OCI-LY7 (cell line): ENCODE data around the gene SPATA13. TPM values are rescaled to one million over a fixed set of nuclear protein-coding genes. Genes with fewer than 3 reads are reported as not detected.

ENCODE experiments used
- BruUV-seq: library from RNA; stranded (reverse); fragments of 400-500 nt; replicated peaks from 2 replicates; lab custom pipeline; 2021; lab: Mats Ljungman, UMichigan
- CTCF ChIA-PET: fragments of 300-600 bp; sonication (Branson Sonifier 250); formaldehyde crosslinking; loops from one replicate; lab custom pipeline; 2022; ENCODE audit warnings: antibody characterized with exemption; ENCODE audit not compliant: unreplicated experiment; lab: Charles Lee
- POLR2A ChIA-PET: fragments of 300-600 bp; sonication (Branson Sonifier 250); formaldehyde crosslinking; loops from one replicate; lab custom pipeline; 2022; ENCODE audit warnings: antibody characterized with exemption; lab: Charles Lee
- DNase-seq: peaks from one replicate; pipeline ENCODE4 v3.0.0-alpha.2; 2015; ENCODE audit warnings: low spot score
- H2AFZ ChIP-seq: fragments of 200-600 bp; sonication (generic), shearing (Covaris generic); 2 replicates; pipeline ENCODE4 v1.6.1; 2014; ENCODE audit warnings: mild to moderate bottlenecking, antibody characterized with exemption, low read length, moderate library complexity
- H3K27ac ChIP-seq: fragments of 200-600 bp; sonication (generic); 2 replicates; pipeline ENCODE4 v1.5.1; 2014; ENCODE audit warnings: mixed run types, low read depth, mild to moderate bottlenecking, moderate library complexity, low read length, inconsistent platforms; ENCODE audit not compliant: poor library complexity, severe bottlenecking
- H3K36me3 ChIP-seq: fragments of 200-600 bp; sonication (generic); 2 replicates; pipeline ENCODE4 v1.6.1; 2014; ENCODE audit warnings: mild to moderate bottlenecking, antibody characterized with exemption, low read length, moderate library complexity, mixed read lengths; ENCODE audit not compliant: insufficient read depth
- H3K4me1 ChIP-seq: fragments of 200-600 bp; sonication (generic); 2 replicates; pipeline ENCODE4 v1.5.1; 2014; ENCODE audit warnings: mild to moderate bottlenecking, low read length; ENCODE audit not compliant: insufficient read depth, poor library complexity, severe bottlenecking
- H3K4me2 ChIP-seq: fragments of 200-600 bp; sonication (generic); 2 replicates; pipeline ENCODE4 v1.6.1; 2014; ENCODE audit warnings: mild to moderate bottlenecking, low read length
- H3K4me3 ChIP-seq: fragments of 200-600 bp; sonication (generic); 2 replicates; pipeline ENCODE4 v1.5.1; 2014; ENCODE audit warnings: mild to moderate bottlenecking, low read depth, low read length; ENCODE audit not compliant: poor library complexity, severe bottlenecking
- H3K79me2 ChIP-seq: fragments of 200-600 bp; sonication (generic); 2 replicates; pipeline ENCODE4 v1.6.1; 2016; ENCODE audit warnings: low read depth, mild to moderate bottlenecking, low read length, moderate library complexity, mixed read lengths; ENCODE audit not compliant: insufficient read depth
- H3K9me2 ChIP-seq: fragments of 200-600 bp; sonication (generic); 2 replicates; pipeline ENCODE4 v1.6.1; 2016; ENCODE audit warnings: mild to moderate bottlenecking, low read length, mixed read lengths; ENCODE audit not compliant: insufficient read depth
- H3K9me3 ChIP-seq: fragments of 200-600 bp; sonication (generic); 2 replicates; pipeline ENCODE4 v1.6.1; 2014; ENCODE audit warnings: mild to moderate bottlenecking, mixed run types, low read length, mixed read lengths
- H4K20me1 ChIP-seq: fragments of 200-600 bp; sonication (generic); 2 replicates; pipeline ENCODE4 v1.6.1; 2014; ENCODE audit warnings: mild to moderate bottlenecking, antibody characterized with exemption, low read length, moderate library complexity, mixed read lengths; ENCODE audit not compliant: insufficient read depth
- CTCF ChIP-seq: fragments of 200-600 bp; sonication (generic); conservative IDR thresholded peaks from 2 replicates; pipeline ENCODE4 v1.5.1; 2014; ENCODE audit warnings: mild to moderate bottlenecking, antibody characterized with exemption, low read length, moderate library complexity, mixed read lengths
- EZH2phosphoT487 ChIP-seq: fragments of 200-600 bp; sonication (generic); IDR thresholded peaks from 2 replicates; pipeline ENCODE4 v1.6.1; 2018; ENCODE audit warnings: low read depth, borderline replicate concordance, mild to moderate bottlenecking, mixed run types, antibody characterized with exemption, low read length, moderate library complexity, mixed read lengths
- intact Hi-C: fragments of 100-400 bp; cut with micrococcal nuclease; formaldehyde crosslinking; loops from one replicate; pipeline ENCODE4 v1.10.0; 2022; ENCODE audit not compliant: unreplicated experiment
- total RNA-seq, 2 experiments: library from RNA; depleted of rRNA in 1 of 2; stranded (reverse); fragments of >200 nt in 1 of 2; shearing (Covaris generic) in 1 of 2; gene quantifications; 2 replicates each; pipeline ENCODE4 v1.2.3, GENCODE V29; 2014 to 2022

SPATA13 gene
- total RNA-seq, 2 experiments from 2014 or later, result 3.8 to 32.4 TPM

- no peaks in the 10 kb centered on the region for H4K20me1 ChIP-seq
- no peaks in the 10 kb centered on the region for H3K36me3 ChIP-seq
- 0 out of 2 replicates have a peak, but pooled peaks cover 3% of the 10 kb centered on the region for H3K79me2 ChIP-seq
- ChIA-PET CTCF (no interaction called here), POLR2A (interaction anchor here (0.6 to 3.1 kb wide), 10 partner anchors 12 to 183 kb away, joined by 3 to 18 read pairs (median 4); partner anchors contain the start of gene SPATA13)
- H3K4me2 ChIP-seq, result no peak overlapping the region
- no peak overlapping the region for H2AFZ ChIP-seq
- BruUV-seq, result no TSS peak
- H3K4me3 ChIP-seq, result no peak overlapping the region
- no peak for DNase-seq
- H3K4me1 ChIP-seq, result peaks cover 3% of the 10 kb centered on the region
- peaks cover 7% of the 10 kb centered on the region; the same call in 1 of the 2 replicates for H3K9me3 ChIP-seq
- no peak overlapping the region for H3K27ac ChIP-seq
- intact Hi-C loops, result no loop called here
- TF ChIP-seq CTCF, result no peak
- no peak for TF ChIP-seq EZH2phosphoT487
- no peaks in the 10 kb centered on the region for H3K9me2 ChIP-seq
Observed at GRCh38 chr13:24180750-24181377, 20.3 kb downstream of the SPATA13 start.

GRCh38 chr13:24181991-24182702 is 21.6 kb downstream of the SPATA13 start:
- H3K27ac ChIP-seq, result no peak overlapping the region
- no peaks in the 10 kb centered on the region for H3K9me2 ChIP-seq
- peak; percentile 7 for DNase-seq
- intact Hi-C loops, result no loop called here
- ChIA-PET CTCF (no interaction called here), POLR2A (interaction anchor here (0.7 to 2.5 kb wide), 7 partner anchors 13 to 36 kb away, joined by 3 to 15 read pairs (median 3); no protein-coding TSS in a partner anchor)
- H3K4me2 ChIP-seq, result no peak overlapping the region
- no peak overlapping the region for H2AFZ ChIP-seq
- peaks cover 3% of the 10 kb centered on the region for H3K4me1 ChIP-seq
- H3K79me2 ChIP-seq, result no peaks in the 10 kb centered on the region
- H3K4me3 ChIP-seq, result no peak overlapping the region
- H3K9me3 ChIP-seq, result peaks cover 7% of the 10 kb centered on the region; the same call in 1 of the 2 replicates
- no peaks in the 10 kb centered on the region for H4K20me1 ChIP-seq
- no peaks in the 10 kb centered on the region for H3K36me3 ChIP-seq
- no peak for TF ChIP-seq CTCF
- TF ChIP-seq EZH2phosphoT487, result no peak
- no TSS peak for BruUV-seq
